ENCODE results near the gene VPS13D.

DNA sequence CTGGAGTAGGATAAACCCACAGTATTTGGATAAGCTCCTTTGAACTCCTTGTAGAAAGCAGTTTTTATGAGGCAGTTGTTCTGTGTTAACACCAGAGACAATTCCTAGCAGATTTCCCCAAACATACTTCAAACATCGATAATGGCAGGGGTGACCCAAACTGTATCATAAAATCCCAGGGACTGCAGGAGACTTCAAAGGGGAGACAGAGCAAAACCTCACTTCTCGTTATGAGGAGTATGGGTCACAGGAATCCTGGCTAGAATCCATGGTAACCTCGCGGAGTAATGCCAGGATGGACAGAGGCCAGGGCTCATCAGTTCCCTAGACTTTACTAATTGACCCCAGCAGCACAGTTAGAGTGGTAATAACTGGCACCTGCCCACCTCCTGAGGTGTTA is 240.2 kb downstream of the VPS13D start:
- TF ChIP-seq, protein P1, sequence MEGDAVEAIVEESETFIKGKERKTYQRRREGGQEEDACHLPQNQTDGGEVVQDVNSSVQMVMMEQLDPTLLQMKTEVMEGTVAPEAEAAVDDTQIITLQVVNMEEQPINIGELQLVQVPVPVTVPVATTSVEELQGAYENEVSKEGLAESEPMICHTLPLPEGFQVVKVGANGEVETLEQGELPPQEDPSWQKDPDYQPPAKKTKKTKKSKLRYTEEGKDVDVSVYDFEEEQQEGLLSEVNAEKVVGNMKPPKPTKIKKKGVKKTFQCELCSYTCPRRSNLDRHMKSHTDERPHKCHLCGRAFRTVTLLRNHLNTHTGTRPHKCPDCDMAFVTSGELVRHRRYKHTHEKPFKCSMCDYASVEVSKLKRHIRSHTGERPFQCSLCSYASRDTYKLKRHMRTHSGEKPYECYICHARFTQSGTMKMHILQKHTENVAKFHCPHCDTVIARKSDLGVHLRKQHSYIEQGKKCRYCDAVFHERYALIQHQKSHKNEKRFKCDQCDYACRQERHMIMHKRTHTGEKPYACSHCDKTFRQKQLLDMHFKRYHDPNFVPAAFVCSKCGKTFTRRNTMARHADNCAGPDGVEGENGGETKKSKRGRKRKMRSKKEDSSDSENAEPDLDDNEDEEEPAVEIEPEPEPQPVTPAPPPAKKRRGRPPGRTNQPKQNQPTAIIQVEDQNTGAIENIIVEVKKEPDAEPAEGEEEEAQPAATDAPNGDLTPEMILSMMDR (IDR thresholded peaks at IDR 0.05), result no peak
- no peak for TF ChIP-seq POLR2A (IDR thresholded peaks at IDR 0.05)

Measured in testis (tissue), 2 donors.